ENCODE measurements around the gene BSPRY.

DNA sequence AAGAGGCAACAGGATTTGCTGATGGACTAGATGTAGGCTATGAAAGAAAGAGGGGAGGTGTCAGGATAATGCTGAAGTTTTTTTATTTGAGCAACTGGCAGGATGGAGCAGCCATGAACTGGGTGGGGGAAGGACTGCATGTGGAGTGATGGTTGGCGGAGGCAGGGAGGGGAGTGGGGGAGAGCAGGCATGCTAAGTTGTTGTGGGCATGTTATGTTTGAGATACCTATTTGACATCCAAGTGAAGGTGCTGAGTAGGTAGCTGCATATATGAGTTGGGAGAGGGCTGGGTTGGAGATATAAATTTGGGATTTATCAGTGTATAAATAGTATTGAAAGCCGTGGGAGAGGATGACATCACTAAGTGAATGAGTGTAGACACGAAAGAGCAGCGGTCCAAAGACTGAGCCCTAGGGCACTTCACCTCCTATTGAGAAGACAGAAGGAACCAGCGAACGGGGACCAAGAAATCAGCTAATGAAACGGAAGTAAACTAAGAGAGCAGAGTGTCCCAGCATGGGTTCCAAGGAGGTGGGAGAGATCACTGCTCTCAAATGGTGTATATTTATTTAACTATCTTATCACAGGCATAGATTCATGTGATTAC is 7.4 kb downstream of the BSPRY start:
- no peak for TF ChIP-seq GATA2 (IDR thresholded peaks at IDR 0.05; ENCODE audit: low read depth, low read length)
- no peak for TF ChIP-seq GATA3 (IDR thresholded peaks at IDR 0.05; ENCODE audit: low read depth, low read length)
